ENCODE results near the gene OTOP2.
A peak's percentile ranks its signal among the peaks of the same experiment; 100 is the strongest.
"Not testable (repeated sequence)": the region's sequence is repeated elsewhere in the genome, so short reads cannot be mapped to it uniquely, and the experiment has no call there.

Gene OTOP2

DNA sequence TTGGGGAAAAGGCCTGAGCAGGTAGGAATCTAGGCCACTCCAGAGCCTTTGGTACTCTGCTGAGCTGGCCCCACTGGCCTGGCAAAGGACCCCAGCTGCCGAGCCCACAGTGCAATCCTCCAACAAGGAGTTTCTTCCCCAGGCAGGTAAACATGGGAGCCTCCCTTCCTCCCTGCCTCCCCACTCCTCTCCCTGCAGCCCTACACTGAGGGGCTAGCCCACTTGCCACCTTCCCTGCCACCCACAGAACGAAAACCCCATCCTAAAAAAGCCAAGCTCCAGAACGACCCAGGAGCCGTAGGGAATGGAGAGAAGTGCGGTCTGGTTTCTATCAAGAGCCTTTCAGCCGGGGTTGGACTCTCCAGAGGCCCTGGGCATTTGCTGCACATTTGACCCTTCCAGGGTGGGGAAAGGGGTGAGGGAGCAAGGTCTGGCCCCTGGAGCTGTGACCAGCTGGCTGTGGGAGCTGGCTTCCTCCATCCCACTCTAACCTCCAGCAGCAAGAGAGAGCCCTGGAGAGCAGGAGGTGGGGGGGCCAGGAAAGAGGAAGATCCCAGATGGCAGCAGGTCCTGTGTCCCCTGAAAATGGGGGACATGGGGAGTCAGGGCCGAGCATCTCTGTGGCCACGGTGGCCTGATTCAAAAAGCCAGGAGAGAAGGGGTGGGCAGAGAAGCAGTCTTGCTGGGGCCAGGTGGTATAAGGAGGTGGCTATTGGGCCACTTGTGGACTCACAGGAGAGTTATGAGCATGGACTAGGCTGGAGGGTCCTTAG lies 47.2 kb downstream of the OTOP2 start:
- no peaks in the 10 kb centered on the region for H3K36me3 Mint-ChIP-seq (ENCODE audit: insufficient read depth)
- H3K9me3 Mint-ChIP-seq: no peaks in the 10 kb centered on the region
- ATAC-seq (replicated peaks) (no peak), DNase-seq (no peak)
- peaks cover 6 to 10% of the 10 kb centered on the region in 2 donors for H3K4me1 Mint-ChIP-seq (ENCODE audit: low read depth in 2 of 2)
- peak overlapping the region in 1 of 2 donors; percentile 28 for H3K27ac Mint-ChIP-seq
- peaks cover 5 to 33% of the 10 kb centered on the region in 2 donors for H3K27me3 Mint-ChIP-seq
- H3K4me3 Mint-ChIP-seq: peak overlapping the region; percentile 74 to 83

DNA sequence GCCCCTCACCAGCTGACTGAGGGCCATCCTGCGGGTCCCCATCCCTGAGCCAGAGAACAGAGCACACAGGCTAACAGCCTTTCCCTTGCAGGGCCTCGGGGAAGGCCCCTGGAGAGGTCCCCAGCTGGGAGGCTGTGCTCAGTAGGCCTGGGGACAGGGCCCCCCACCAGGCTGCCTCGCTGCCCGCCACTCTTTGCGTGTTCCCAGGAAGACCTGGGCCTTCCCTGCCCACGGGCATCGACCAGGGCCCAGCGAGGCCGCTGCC lies 47.7 kb downstream of the OTOP2 start:
- ATAC-seq (replicated peaks) (no peak), DNase-seq (no peak)
- H3K27me3 Mint-ChIP-seq: peaks cover 5 to 33% of the 10 kb centered on the region in 2 donors
- no peaks in the 10 kb centered on the region for H3K9me3 Mint-ChIP-seq
- peak overlapping the region in 1 of 2 donors; percentile 28 for H3K27ac Mint-ChIP-seq
- H3K36me3 Mint-ChIP-seq (ENCODE audit: insufficient read depth): no peaks in the 10 kb centered on the region
- peak overlapping the region; percentile 74 to 83 for H3K4me3 Mint-ChIP-seq
- H3K4me1 Mint-ChIP-seq (ENCODE audit: low read depth in 2 of 2): peaks cover 6 to 10% of the 10 kb centered on the region in 2 donors

- no peaks in the 10 kb centered on the region for H3K36me3 Mint-ChIP-seq (ENCODE audit: insufficient read depth)
- DNase-seq (peak; percentile 51 to 67 (median 60)), ATAC-seq (replicated peaks) (peak; percentile 88)
- no peaks in the 10 kb centered on the region for H3K9me3 Mint-ChIP-seq
- peaks cover 5 to 33% of the 10 kb centered on the region in 2 donors for H3K27me3 Mint-ChIP-seq
- peak within 1 kb of the TSS; percentile 72 to 79 for H3K27ac Mint-ChIP-seq
- H3K4me1 Mint-ChIP-seq (ENCODE audit: low read depth in 2 of 2): peaks cover 6 to 10% of the 10 kb centered on the region in 2 donors
- peak within 1 kb of the TSS; percentile 83 to 92 for H3K4me3 Mint-ChIP-seq
These were observed 48.3 kb downstream of the OTOP2 start, which contains the start of gene HID1 for GRCh38 chr17:74972107-74972972. Gene HID1 (minus strand): TSS chr17:74972759. CDS start chr17:74972656, 103 bp downstream.

- Mint-ChIP-seq H3K27me3 (peaks cover 5 to 38% of the 10 kb centered on the region in 2 donors), H3K4me1 (ENCODE audit: low read depth in 2 of 2) (peaks cover 6 to 10% of the 10 kb centered on the region in 2 donors), H3K4me3 (peak overlapping the region; percentile 83 to 92), H3K27ac (peak overlapping the region; percentile 72 to 79), H3K36me3 (ENCODE audit: insufficient read depth) (no peaks in the 10 kb centered on the region), H3K9me3 (no peaks in the 10 kb centered on the region)
- ATAC-seq (replicated peaks) (no peak), DNase-seq (no peak)
These were observed 48.9 kb downstream of the OTOP2 start for GRCh38 chr17:74972973-74973328.

- ATAC-seq (replicated peaks): no peak
- DNase-seq: no peak
- H3K4me3 Mint-ChIP-seq: no peak overlapping the region
- peaks cover 6 to 11% of the 10 kb centered on the region in 2 donors for H3K4me1 Mint-ChIP-seq (ENCODE audit: low read depth in 2 of 2)
- H3K36me3 Mint-ChIP-seq (ENCODE audit: insufficient read depth): no peaks in the 10 kb centered on the region
- no peaks in the 10 kb centered on the region for H3K9me3 Mint-ChIP-seq
- peaks cover 5 to 42% of the 10 kb centered on the region in 2 donors for H3K27me3 Mint-ChIP-seq
- H3K27ac Mint-ChIP-seq: no peak overlapping the region
These were observed 51.9 kb downstream of the OTOP2 start for GRCh38 chr17:74975943-74976342.

GRCh38 chr17:74977802-74978201 lies 53.7 kb downstream of the OTOP2 start:
- no peak overlapping the region for H3K27ac Mint-ChIP-seq
- H3K36me3 Mint-ChIP-seq (ENCODE audit: insufficient read depth): peaks cover 9% of the 10 kb centered on the region
- peaks cover 14 to 15% of the 10 kb centered on the region in 2 donors for H3K4me1 Mint-ChIP-seq (ENCODE audit: low read depth in 2 of 2)
- DNase-seq (no peak), ATAC-seq (replicated peaks) (no peak)
- H3K4me3 Mint-ChIP-seq: no peak overlapping the region
- H3K9me3 Mint-ChIP-seq: no peaks in the 10 kb centered on the region
- peaks cover 5 to 33% of the 10 kb centered on the region in 2 donors for H3K27me3 Mint-ChIP-seq

DNA sequence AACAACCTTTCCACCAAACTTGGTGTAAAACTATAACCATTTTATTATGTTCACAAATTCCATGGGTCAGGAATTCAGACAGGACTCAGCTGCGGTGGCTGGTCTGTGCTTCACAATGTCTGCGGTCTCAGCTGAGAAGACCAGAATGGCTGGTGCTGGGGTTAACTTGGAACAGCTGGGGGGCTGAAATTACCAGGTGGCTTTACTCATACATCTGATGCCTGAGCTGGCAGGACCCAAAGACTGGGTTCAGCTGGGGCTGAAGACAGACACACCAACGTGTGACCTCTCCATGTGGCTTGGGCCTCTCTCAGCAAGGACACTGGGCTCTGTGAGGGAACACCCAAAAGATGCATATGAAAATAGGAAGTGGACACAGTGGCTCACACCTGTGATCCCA lies 54.2 kb downstream of the OTOP2 start:
- H3K4me1 Mint-ChIP-seq (ENCODE audit: low read depth in 2 of 2): peaks cover 11 to 13% of the 10 kb centered on the region in 2 donors
- DNase-seq (no peak), ATAC-seq (replicated peaks) (no peak)
- H3K27me3 Mint-ChIP-seq: peaks cover under 1 to 28% of the 10 kb centered on the region in 2 donors
- no peak overlapping the region for H3K27ac Mint-ChIP-seq
- no peak overlapping the region for H3K4me3 Mint-ChIP-seq
- no peaks in the 10 kb centered on the region for H3K9me3 Mint-ChIP-seq
- peaks cover 9% of the 10 kb centered on the region for H3K36me3 Mint-ChIP-seq (ENCODE audit: insufficient read depth)

- H3K27ac Mint-ChIP-seq: peak overlapping the region in 1 of 2 donors; percentile 46
These were observed 55.5 kb downstream of the OTOP2 start for GRCh38 chr17:74979408-74980146.

GRCh38 chr17:74981318-74981978 lies 57.4 kb downstream of the OTOP2 start:
- DNase-seq (no peak), ATAC-seq (replicated peaks) (peak; percentile 41)
- Mint-ChIP-seq H3K9me3 (no peaks in the 10 kb centered on the region), H3K36me3 (ENCODE audit: insufficient read depth) (peaks cover 9% of the 10 kb centered on the region), H3K4me3 (peak overlapping the region; percentile 79 to 89), H3K4me1 (ENCODE audit: low read depth in 2 of 2) (peaks cover 11 to 16% of the 10 kb centered on the region in 2 donors), H3K27me3 (peaks cover 0 to 9% of the 10 kb centered on the region in 2 donors), H3K27ac (peak overlapping the region; percentile 78 to 91)

More at GRCh38 chr17:74979408-74980146, 55.5 kb downstream of the OTOP2 start:
- ATAC-seq (replicated peaks) (no peak), DNase-seq (no peak)
- H3K9me3 Mint-ChIP-seq: no peaks in the 10 kb centered on the region
- peaks cover 0 to 17% of the 10 kb centered on the region in 2 donors for H3K27me3 Mint-ChIP-seq
- H3K36me3 Mint-ChIP-seq (ENCODE audit: insufficient read depth): peaks cover 9% of the 10 kb centered on the region
- H3K4me1 Mint-ChIP-seq (ENCODE audit: low read depth in 2 of 2): peaks cover 11 to 16% of the 10 kb centered on the region in 2 donors
- no peak overlapping the region for H3K4me3 Mint-ChIP-seq

DNA sequence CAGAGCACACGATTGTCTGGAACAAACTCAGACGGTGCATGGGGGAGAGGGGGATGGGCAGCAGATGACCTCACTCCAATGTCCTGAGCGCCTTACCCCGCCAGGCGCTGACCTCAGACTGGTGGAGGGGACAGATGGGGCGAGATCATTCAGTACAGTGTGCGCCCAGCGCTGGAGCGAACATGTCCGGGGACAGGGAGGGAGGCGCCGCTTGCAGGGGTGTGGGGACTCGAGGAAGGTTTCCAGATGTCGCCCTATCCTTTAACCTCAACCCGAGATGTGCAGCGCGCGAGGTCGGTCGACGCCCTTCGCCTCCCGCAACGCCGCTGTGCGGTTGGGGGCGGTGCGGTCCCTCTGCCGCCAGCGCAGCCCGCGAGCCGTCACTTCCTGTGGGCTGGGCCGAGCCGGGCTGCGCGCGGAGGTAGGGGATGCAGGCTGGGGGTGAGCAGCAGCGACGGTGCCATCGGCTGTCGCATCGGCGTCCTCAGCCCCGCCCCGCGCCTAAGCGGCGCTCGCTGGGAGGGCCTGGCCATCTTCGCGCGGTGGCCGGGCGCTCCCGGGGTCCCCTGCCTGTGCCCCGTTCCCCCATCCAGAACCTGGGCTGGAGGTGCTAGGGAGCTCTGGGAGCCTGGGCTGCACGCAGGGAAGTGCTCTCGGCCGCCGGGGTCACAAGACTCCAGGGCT lies 58.0 kb downstream of the OTOP2 start:
- no peaks in the 10 kb centered on the region for H3K9me3 Mint-ChIP-seq
- peaks cover 14 to 18% of the 10 kb centered on the region in 2 donors for H3K4me1 Mint-ChIP-seq (ENCODE audit: low read depth in 2 of 2)
- peaks cover 9% of the 10 kb centered on the region for H3K36me3 Mint-ChIP-seq (ENCODE audit: insufficient read depth)
- peaks cover 0 to 9% of the 10 kb centered on the region in 2 donors for H3K27me3 Mint-ChIP-seq
- H3K27ac Mint-ChIP-seq: peak overlapping the region; percentile 78 to 91
- ATAC-seq (replicated peaks) (peak; percentile 92), DNase-seq (peak; percentile 71 to 80 (median 72))
- peak overlapping the region; percentile 79 to 89 for H3K4me3 Mint-ChIP-seq

DNA sequence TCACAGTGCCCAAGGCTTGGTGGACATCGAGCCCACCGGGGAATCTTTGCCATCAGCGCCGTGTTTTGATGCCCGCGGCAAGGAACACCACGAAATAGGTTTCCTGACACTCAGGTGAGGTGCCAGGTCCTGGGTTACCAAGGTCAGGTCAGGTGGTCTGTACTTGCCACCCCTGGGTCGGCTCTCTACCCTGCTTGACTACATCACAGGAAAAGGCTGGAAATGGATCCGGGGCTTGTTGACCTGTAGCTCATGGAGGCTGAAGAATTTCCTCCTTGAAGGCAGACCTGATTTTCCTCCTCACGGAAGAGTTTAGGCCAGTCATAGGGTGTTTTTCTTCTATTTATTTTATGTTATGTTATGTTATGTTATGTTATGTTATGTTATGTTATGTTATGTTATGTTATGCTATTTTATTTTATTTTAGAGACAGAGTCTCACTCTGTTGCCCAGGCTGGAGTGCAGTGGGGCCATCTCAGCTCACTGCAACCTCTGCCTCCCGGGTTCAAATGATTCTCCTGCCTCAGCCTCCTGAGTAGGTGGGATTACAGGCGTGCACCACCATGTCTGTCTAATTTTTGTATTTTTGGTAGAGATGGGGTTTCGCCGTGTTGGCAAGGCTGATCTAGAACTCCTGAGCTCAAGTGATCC lies 58.7 kb downstream of the OTOP2 start:
- ATAC-seq (replicated peaks): peak; percentile 2
- Mint-ChIP-seq H3K4me3 (peak overlapping the region; percentile 79 to 89), H3K27ac (peak overlapping the region; percentile 78 to 91), H3K4me1 (ENCODE audit: low read depth in 2 of 2) (peaks cover 16 to 20% of the 10 kb centered on the region in 2 donors)
- peak in 1 of 3 experiments; percentile 13 for DNase-seq
- H3K27me3 Mint-ChIP-seq; H3K9me3 Mint-ChIP-seq; H3K36me3 Mint-ChIP-seq (ENCODE audit: insufficient read depth): not testable (repeated sequence)
